Measurements from ENCODE around the gene CYSLTR1.
"Not testable (repeated sequence)": the region's sequence is repeated elsewhere in the genome, so short reads cannot be mapped to it uniquely, and the experiment has no call there.

Gene CYSLTR1

GRCh38 chrX:78226047-78226446 lies 101.4 kb downstream of the CYSLTR1 start:
- not testable (repeated sequence) for DNase-seq (ENCODE audit: low read depth in 1 of 2, low spot score in 1 of 2)

All from stimulated activated CD4-positive, alpha-beta T cell treated with anti-CD3 and anti-CD28 coated beads, Interleukin-15, amount 100 ng/mL, for 1 hour (primary cell).